NCI-H146 treated with DMSO at 0.1 percent for 48 hours (cell line): ENCODE measurements around the gene SLC40A1.

ENCODE experiments used
- DNase-seq: peaks from one replicate; lab custom pipeline; 2025; ENCODE audit not compliant: unreplicated experiment; lab: John Stamatoyannopoulos, UW

The SLC40A1 gene

GRCh38 chr2:189543367-189543766 is 37.2 kb downstream of the SLC40A1 start:
- DNase-seq = no peak

GRCh38 chr2:189542145-189542882 is 38.3 kb downstream of the SLC40A1 start:
- no peak for DNase-seq

GRCh38 chr2:189541591-189541990 is 39.0 kb downstream of the SLC40A1 start:
- DNase-seq = no peak

GRCh38 chr2:189540551-189540950 is 40.0 kb downstream of the SLC40A1 start:
- no peak for DNase-seq

- DNase-seq = no peak
These were observed 42.2 kb downstream of the SLC40A1 start for GRCh38 chr2:189538402-189538801.

- DNase-seq = no peak
These were observed 43.8 kb downstream of the SLC40A1 start for GRCh38 chr2:189536830-189537229.

- no peak for DNase-seq
These were observed 45.4 kb downstream of the SLC40A1 start for GRCh38 chr2:189534854-189535832.

- no peak for DNase-seq
These were observed 47.1 kb downstream of the SLC40A1 start for GRCh38 chr2:189533288-189534035.

GRCh38 chr2:189530965-189531637 is 49.5 kb downstream of the SLC40A1 start:
- DNase-seq = no peak

GRCh38 chr2:189528617-189529016 is 52.0 kb downstream of the SLC40A1 start:
- no peak for DNase-seq

GRCh38 chr2:189527812-189528592 is 52.6 kb downstream of the SLC40A1 start:
- no peak for DNase-seq

- no peak for DNase-seq
These were observed 53.4 kb downstream of the SLC40A1 start for GRCh38 chr2:189527041-189527750.

GRCh38 chr2:189526241-189526640 is 54.3 kb downstream of the SLC40A1 start:
- DNase-seq = no peak

GRCh38 chr2:189524746-189525145 is 55.8 kb downstream of the SLC40A1 start:
- no peak for DNase-seq

GRCh38 chr2:189522435-189523151 is 58.0 kb downstream of the SLC40A1 start:
- no peak for DNase-seq

- DNase-seq = no peak
These were observed 58.7 kb downstream of the SLC40A1 start for GRCh38 chr2:189521699-189522434.

- no peak for DNase-seq
These were observed 60.8 kb downstream of the SLC40A1 start for GRCh38 chr2:189519631-189520387.
